Measurements from ENCODE around the gene UBAP2. TPM values are rescaled to one million over a fixed set of nuclear protein-coding genes. Genes with fewer than 3 reads are reported as not detected.

UBAP2 gene
- total and polyA plus RNA-seq, 2 donors (not counting 3 experiments of a cell fraction or from before 2014, with no cell fraction given), result 43.2 to 55.8 TPM

DNA sequence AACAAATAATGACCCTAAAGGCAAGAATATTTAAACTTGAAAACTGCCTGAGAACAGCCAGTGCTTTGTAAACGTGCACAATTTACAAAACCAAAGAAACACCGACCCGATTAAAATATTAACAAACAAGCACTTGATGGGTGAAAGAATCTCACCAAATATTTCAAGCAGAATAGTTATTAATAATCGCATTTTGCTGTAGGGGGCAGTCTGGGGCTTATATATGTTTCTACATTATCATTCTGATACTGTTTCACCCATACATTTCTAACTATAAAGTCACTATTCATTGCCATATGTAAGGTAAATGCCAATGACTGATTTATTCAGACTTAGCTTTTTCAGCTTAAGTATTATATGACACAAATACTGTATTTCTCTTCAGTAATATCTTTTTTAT lies 37.7 kb downstream of the UBAP2 start:
- ChIA-PET POLR2A (no interaction called here), CTCF (interaction anchor here (1.1 to 5.3 kb wide), 5 partner anchors 12 to 241 kb away, joined by 3 to 49 read pairs (median 3); no protein-coding TSS in a partner anchor)

DNA sequence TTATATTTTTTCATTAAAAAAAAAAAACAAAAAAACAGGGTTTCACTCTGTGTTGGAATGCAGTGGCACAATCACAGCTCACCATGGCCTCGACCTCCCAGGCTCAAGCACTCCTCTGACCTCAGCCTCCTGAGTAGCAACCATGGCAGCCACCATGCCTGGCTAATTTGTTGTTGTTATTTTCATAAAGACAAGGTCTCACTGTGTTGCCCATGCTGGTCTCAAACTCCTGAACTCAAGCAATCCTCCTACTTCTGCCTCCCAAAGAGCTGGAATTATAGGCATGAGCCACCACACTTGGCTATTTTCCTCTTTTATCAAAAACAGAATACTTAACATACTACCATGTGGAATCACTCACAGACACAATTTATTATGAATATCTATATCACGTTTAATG lies 46.7 kb downstream of the UBAP2 start:
- no peak overlapping the region for H3K9ac ChIP-seq (replicated peaks; ENCODE audit: extremely low read depth, insufficient read depth, low read length)
- no peaks in the 10 kb centered on the region for H3K4me1 ChIP-seq (ENCODE audit: control insufficient read depth, extremely low read depth, insufficient read depth, low read length)
- no peak overlapping the region for H2AFZ ChIP-seq (ENCODE audit: low read depth, low read length)
- intact Hi-C loops (cut with micrococcal nuclease) (no loop called here), dilution Hi-C loops (cut with MboI; ENCODE audit: extremely low pct_ligation_motif_present, low sequenced_read_pairs) (no loop called here)
- no peak overlapping the region for H3K4me3 ChIP-seq (replicated peaks in 1 of 3; ENCODE audit: insufficient read depth in 1 of 3, low read depth in 1 of 3, low read length in 3 of 3)
- no peaks in the 10 kb centered on the region for H3K9me3 ChIP-seq (replicated peaks; ENCODE audit: control insufficient read depth, insufficient read depth, low read length)
- POLR2A ChIA-PET, result interaction anchor here (0.7 kb wide), 1 partner anchor 8 kb away, joined by 8 read pairs; no protein-coding TSS in a partner anchor
- H3K27ac ChIP-seq (ENCODE audit: insufficient read depth, low read depth, low read length), result no peak overlapping the region
- no peak overlapping the region for H3K4me2 ChIP-seq (ENCODE audit: insufficient read depth, low read length)
- no peaks in the 10 kb centered on the region for H4K20me1 ChIP-seq (replicated peaks; ENCODE audit: control insufficient read depth, extremely low read depth, insufficient read depth, low read length)
- BruUV-seq (replicated peaks), result no TSS peak
- H3K27me3 ChIP-seq (ENCODE audit: control insufficient read depth in 2 of 2, insufficient read depth in 2 of 2, low read length in 2 of 2), result no peaks in the 10 kb centered on the region
- CTCF ChIA-PET, result interaction anchor here (0.7 to 1.2 kb wide), 4 partner anchors 10 to 121 kb away, joined by 3 to 4 read pairs (median 3); no protein-coding TSS in a partner anchor
- H3K9me1 ChIP-seq (replicated peaks; ENCODE audit: control insufficient read depth, extremely low read depth, insufficient read depth, low read length), result no peaks in the 10 kb centered on the region
- DNase-seq (ENCODE audit: low read depth, low spot score), result no peak
- TF ChIP-seq POLR2AphosphoS5 (IDR thresholded peaks at IDR 0.05; ENCODE audit: insufficient read depth, low read depth, low read length), result no peak
- TF ChIP-seq FOS (IDR thresholded peaks at IDR 0.05; ENCODE audit: borderline replicate concordance, insufficient read depth, low read length), result no peak
- TF ChIP-seq MYC (IDR thresholded peaks at IDR 0.05; ENCODE audit: low read depth, low read length), result no peak
- TF ChIP-seq GATA2 (IDR thresholded peaks at IDR 0.05; ENCODE audit: insufficient read depth, insufficient read length, low read depth, low read length), result no peak
- no peak for TF ChIP-seq EZH2 (IDR thresholded peaks at IDR 0.05; ENCODE audit: borderline replicate concordance, low read depth, low read length, severe bottlenecking)
- TF ChIP-seq, protein P1, sequence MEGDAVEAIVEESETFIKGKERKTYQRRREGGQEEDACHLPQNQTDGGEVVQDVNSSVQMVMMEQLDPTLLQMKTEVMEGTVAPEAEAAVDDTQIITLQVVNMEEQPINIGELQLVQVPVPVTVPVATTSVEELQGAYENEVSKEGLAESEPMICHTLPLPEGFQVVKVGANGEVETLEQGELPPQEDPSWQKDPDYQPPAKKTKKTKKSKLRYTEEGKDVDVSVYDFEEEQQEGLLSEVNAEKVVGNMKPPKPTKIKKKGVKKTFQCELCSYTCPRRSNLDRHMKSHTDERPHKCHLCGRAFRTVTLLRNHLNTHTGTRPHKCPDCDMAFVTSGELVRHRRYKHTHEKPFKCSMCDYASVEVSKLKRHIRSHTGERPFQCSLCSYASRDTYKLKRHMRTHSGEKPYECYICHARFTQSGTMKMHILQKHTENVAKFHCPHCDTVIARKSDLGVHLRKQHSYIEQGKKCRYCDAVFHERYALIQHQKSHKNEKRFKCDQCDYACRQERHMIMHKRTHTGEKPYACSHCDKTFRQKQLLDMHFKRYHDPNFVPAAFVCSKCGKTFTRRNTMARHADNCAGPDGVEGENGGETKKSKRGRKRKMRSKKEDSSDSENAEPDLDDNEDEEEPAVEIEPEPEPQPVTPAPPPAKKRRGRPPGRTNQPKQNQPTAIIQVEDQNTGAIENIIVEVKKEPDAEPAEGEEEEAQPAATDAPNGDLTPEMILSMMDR (IDR thresholded peaks at IDR 0.05; ENCODE audit: extremely low read depth in 1 of 2, insufficient read depth in 1 of 2, low read depth in 1 of 2, low read length in 2 of 2), result no peak
- TF ChIP-seq, protein P2, sequence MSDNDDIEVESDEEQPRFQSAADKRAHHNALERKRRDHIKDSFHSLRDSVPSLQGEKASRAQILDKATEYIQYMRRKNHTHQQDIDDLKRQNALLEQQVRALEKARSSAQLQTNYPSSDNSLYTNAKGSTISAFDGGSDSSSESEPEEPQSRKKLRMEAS (IDR thresholded peaks at IDR 0.05; ENCODE audit: insufficient read depth, insufficient read length), result no peak
- TF ChIP-seq POLR2A (IDR thresholded peaks at IDR 0.05; ENCODE audit: low read depth, low read length), result no peak
- no peak for TF ChIP-seq JUN (IDR thresholded peaks at IDR 0.05; ENCODE audit: borderline replicate concordance, insufficient read depth, insufficient read length, low read depth)
- FAIRE-seq, result no peak
- H3K79me2 ChIP-seq (ENCODE audit: control insufficient read depth, insufficient read depth, low read length), result peaks cover 13% of the 10 kb centered on the region
- peaks cover 6 to 14% of the 10 kb centered on the region in 2 experiments for H3K36me3 ChIP-seq (ENCODE audit: control insufficient read depth in 2 of 2, extremely low read depth in 1 of 2, insufficient read depth in 2 of 2, low read length in 2 of 2)

More for the DNA sequence above, 37.7 kb downstream of the UBAP2 start:
- no TSS peak for BruUV-seq (replicated peaks)
- Histone ChIP-seq H3K27ac (ENCODE audit: insufficient read depth, low read depth, low read length) (no peak overlapping the region), H2AFZ (ENCODE audit: low read depth, low read length) (no peak overlapping the region), H3K36me3 (ENCODE audit: control insufficient read depth in 2 of 2, extremely low read depth in 1 of 2, insufficient read depth in 2 of 2, low read length in 2 of 2) (peaks cover 2 to 7% of the 10 kb centered on the region in 2 experiments), H3K4me2 (ENCODE audit: insufficient read depth, low read length) (no peak overlapping the region), H3K9me1 (replicated peaks; ENCODE audit: control insufficient read depth, extremely low read depth, insufficient read depth, low read length) (no peaks in the 10 kb centered on the region), H4K20me1 (replicated peaks; ENCODE audit: control insufficient read depth, extremely low read depth, insufficient read depth, low read length) (no peaks in the 10 kb centered on the region), H3K4me1 (ENCODE audit: control insufficient read depth, extremely low read depth, insufficient read depth, low read length) (no peaks in the 10 kb centered on the region), H3K9ac (replicated peaks; ENCODE audit: extremely low read depth, insufficient read depth, low read length) (no peak overlapping the region), H3K27me3 (ENCODE audit: control insufficient read depth in 2 of 2, insufficient read depth in 2 of 2, low read length in 2 of 2) (no peaks in the 10 kb centered on the region), H3K9me3 (replicated peaks; ENCODE audit: control insufficient read depth, insufficient read depth, low read length) (no peaks in the 10 kb centered on the region), H3K4me3 (replicated peaks in 1 of 3; ENCODE audit: insufficient read depth in 1 of 3, low read depth in 1 of 3, low read length in 3 of 3) (no peak overlapping the region), H3K79me2 (ENCODE audit: control insufficient read depth, insufficient read depth, low read length) (peaks cover 10% of the 10 kb centered on the region)
- DNase-seq (ENCODE audit: low read depth, low spot score) (peak; percentile 27), FAIRE-seq (no peak)
- dilution Hi-C loops (cut with MboI; ENCODE audit: extremely low pct_ligation_motif_present, low sequenced_read_pairs), result no loop called here
- intact Hi-C loops (cut with micrococcal nuclease), result loop anchor here (1.0 kb wide), 1 partner anchor 63 kb away; no protein-coding TSS in a partner anchor
- TF ChIP-seq, protein P1 (IDR thresholded peaks at IDR 0.05; ENCODE audit: extremely low read depth in 1 of 2, insufficient read depth in 1 of 2, low read depth in 1 of 2, low read length in 2 of 2), result peak in 1 of 2 donors; percentile 10
- TF ChIP-seq FOS (IDR thresholded peaks at IDR 0.05; ENCODE audit: borderline replicate concordance, insufficient read depth, low read length), result no peak
- no peak for TF ChIP-seq MYC (IDR thresholded peaks at IDR 0.05; ENCODE audit: low read depth, low read length)

All from endothelial cell of umbilical vein (primary cell).